SK-N-MC (cell line): ENCODE measurements around the gene RASA1.

Experiments
- EZH2 ChIP-seq: fragments of 200-600 bp; sonication (generic); IDR thresholded peaks from one replicate; pipeline ENCODE4 v1.6.1; 2017; ENCODE audit warnings: antibody characterized with exemption
- FOXP2 ChIP-seq: optimal IDR thresholded peaks from 2 replicates; pipeline ENCODE3; 2011; ENCODE audit warnings: mild to moderate bottlenecking, moderate library complexity; ENCODE audit not compliant: insufficient read depth; ENCODE audit errors: extremely low read length, control extremely low read depth
- POLR2AphosphoS5 ChIP-seq: IDR thresholded peaks from 2 replicates; pipeline ENCODE4 v1.6.1; 2012; ENCODE audit warnings: mild to moderate bottlenecking, low read depth, low read length, borderline replicate concordance

- no peak for TF ChIP-seq EZH2
- no peak for TF ChIP-seq POLR2AphosphoS5
- TF ChIP-seq FOXP2, result no peak
Measured at GRCh38 chr5:87268970-87269377, 1.3 kb downstream of the RASA1 start.
